K562 (cell line): Measurements from ENCODE around the gene USP38. TPM values are rescaled to one million over a fixed set of nuclear protein-coding genes. Genes with fewer than 3 reads are reported as not detected.
A peak's percentile ranks its signal among the peaks of the same experiment; 100 is the strongest.
"Not testable (repeated sequence)": the region's sequence is repeated elsewhere in the genome, so short reads cannot be mapped to it uniquely, and the experiment has no call there.

Experiments used
- ATAC-seq: fragments of 200-7000 bp; cut with Tn5 transposase; 3 replicates; pipeline ENCODE4 v1.9.1; 2020; ENCODE audit warnings: moderate library complexity
- BruUV-seq: library from RNA; stranded (reverse); fragments of 400-500 nt; replicated peaks from 2 replicates; lab custom pipeline; 2021; lab: Mats Ljungman, UMichigan
- CTCF ChIA-PET: fragments of 300-600 bp; formaldehyde crosslinking; extraction: SDS; loops from one replicate; lab custom pipeline; 2021; ENCODE audit warnings: low intra/inter-chr PET ratio; lab: Yijun Ruan, JAX
- POLR2A ChIA-PET: fragments of 300-600, 350-650 bp; sonication (Branson Sonifier 250); formaldehyde crosslinking; extraction: SDS; loops from one replicate; lab custom pipeline; 2021; ENCODE audit warnings: antibody characterized with exemption, inconsistent platforms; lab: Yijun Ruan, JAX
- DNase-seq, 4 experiments: peaks; one replicate each; pipeline versions ENCODE4 v3.0.0 to v3.0.0-alpha.2; 2011 to 2018; ENCODE audit warnings: low spot score in 3 of 4, mixed read lengths in 3 of 4; ENCODE audit errors: extremely low read depth in 1 of 4
- FAIRE-seq: peaks from 2 replicates; lab custom pipeline; 2011; peaks lifted over from hg19 to GRCh38; lab: Jason Lieb, UNC
- H2AFZ ChIP-seq: 2 replicates; pipeline ENCODE4 v1.6.0; 2011; ENCODE audit warnings: low read depth, low read length, control low read depth, inconsistent platforms
- H3K27ac ChIP-seq: fragments of 200-600 bp; 3 replicates; pipeline ENCODE4 v1.8.0; 2011; ENCODE audit warnings: low read depth, mild to moderate bottlenecking, control low read depth, inconsistent platforms, low read length, moderate library complexity, mixed read lengths; ENCODE audit errors: extremely low read depth
- H3K27me3 ChIP-seq, 2 experiments: fragments of 300-600 bp in 1 of 2; 2 replicates in 1 of 2; 3 replicates in 1 of 2; pipeline versions ENCODE4 v1.6.0 to v1.8.0; 2011; ENCODE audit warnings: inconsistent platforms in 2 of 2, low read length in 2 of 2, mild to moderate bottlenecking in 1 of 2, mixed read lengths in 1 of 2, moderate library complexity in 1 of 2; ENCODE audit not compliant: control insufficient read depth in 2 of 2, insufficient read depth in 2 of 2
- H3K36me3 ChIP-seq: fragments of 300-600 bp; 3 replicates; pipeline ENCODE4 v1.8.0; 2011; ENCODE audit warnings: mild to moderate bottlenecking, low read length, inconsistent platforms; ENCODE audit not compliant: control insufficient read depth, insufficient read depth
- H3K4me1 ChIP-seq, 2 experiments: fragments of 200-600 bp in 1 of 2; replicated peaks in 1 of 2; 2 replicates in 1 of 2; 3 replicates in 1 of 2; pipeline versions ENCODE4 v1.5.1 to v1.8.0; 2011; ENCODE audit warnings: inconsistent platforms in 2 of 2, low read length in 2 of 2, mild to moderate bottlenecking in 1 of 2, mixed read lengths in 1 of 2, moderate library complexity in 1 of 2; ENCODE audit not compliant: control insufficient read depth in 2 of 2, insufficient read depth in 2 of 2
- H3K4me2 ChIP-seq: 2 replicates; pipeline ENCODE4 v1.6.1; 2011; ENCODE audit warnings: low read length, control low read depth, inconsistent platforms, mixed read lengths; ENCODE audit not compliant: insufficient read depth
- H3K4me3 ChIP-seq: fragments of 200-600 bp; sonication (generic), shearing (Covaris generic); 2 replicates; pipeline ENCODE4 v1.5.1; 2016; ENCODE audit warnings: control low read depth, inconsistent platforms
- H3K79me2 ChIP-seq: fragments of 200-600 bp; 3 replicates; pipeline ENCODE4 v1.8.0; 2011; ENCODE audit warnings: low read length, inconsistent platforms; ENCODE audit not compliant: control insufficient read depth, insufficient read depth
- H3K9ac ChIP-seq, 2 experiments: 2 replicates each; pipeline versions ENCODE4 v1.6.0 to v1.6.1; 2011; ENCODE audit warnings: low read depth in 2 of 2, low read length in 2 of 2, control low read depth in 1 of 2, inconsistent platforms in 1 of 2, mild to moderate bottlenecking in 1 of 2, mixed read lengths in 1 of 2; ENCODE audit not compliant: insufficient read depth in 1 of 2
- H3K9me1 ChIP-seq: one replicate; pipeline ENCODE4 v1.6.0; 2011; ENCODE audit warnings: inconsistent platforms, mild to moderate bottlenecking, low read length, moderate library complexity; ENCODE audit not compliant: control insufficient read depth, insufficient read depth
- H3K9me3 ChIP-seq: replicated peaks from 2 replicates; pipeline ENCODE4 v1.5.1; 2011; ENCODE audit warnings: low read depth, low read length, inconsistent platforms; ENCODE audit not compliant: control insufficient read depth, insufficient read depth
- H4K20me1 ChIP-seq: replicated peaks from 2 replicates; pipeline ENCODE4 v1.6.1; 2011; ENCODE audit warnings: low read length, inconsistent platforms, mixed read lengths; ENCODE audit not compliant: control insufficient read depth, insufficient read depth
- CBX3 ChIP-seq, 2 experiments: IDR thresholded peaks; 1 replicate in 1 of 2; 2 replicates in 1 of 2; pipeline ENCODE4 v1.6.1; 2012; ENCODE audit warnings: inconsistent platforms in 2 of 2, low read length in 2 of 2, borderline replicate concordance in 1 of 2, control low read depth in 1 of 2
- CBX5 ChIP-seq: IDR thresholded peaks from 2 replicates; pipeline ENCODE4 v1.6.1; 2014; ENCODE audit warnings: low read depth, borderline replicate concordance
- CCAR2 ChIP-seq: fragments of 200-400 bp; formaldehyde crosslinking; IDR thresholded peaks from 2 replicates; pipeline ENCODE4 v1.6.1; 2017; ENCODE audit warnings: mild to moderate bottlenecking, low read depth, low read length
- MAFK ChIP-seq: IDR thresholded peaks from 2 replicates; pipeline ENCODE4 v1.6.1; 2011; ENCODE audit warnings: low read length, improper control_type of control experiment
- TRIM28 ChIP-seq: fragments of 450-650 bp; IDR thresholded peaks from 2 replicates; pipeline ENCODE4 v1.6.1; 2017
- ZFP36 ChIP-seq: fragments of 150-350 bp; IDR thresholded peaks from 2 replicates; pipeline ENCODE4 v1.6.1; 2018; ENCODE audit warnings: low read length, low read depth; ENCODE audit not compliant: partially characterized antibody
- ZNF280A ChIP-seq: fragments of 450-650 bp; IDR thresholded peaks from 2 replicates; pipeline ENCODE4 v1.6.1; 2018; ENCODE audit warnings: mild to moderate bottlenecking, low read depth; ENCODE audit not compliant: partially characterized antibody
- WGBS: fragments of 100-300 bp; shearing (Covaris generic); methylation state at CpG from one replicate; pipeline ENCODE4 v1.1.6; 2016; ENCODE audit warnings: low coverage, mixed read lengths; ENCODE audit not compliant: insufficient coverage; ENCODE audit errors: missing lambda C conversion rate; 5-methylcytosine and 5-hydroxymethylcytosine counted together
- in situ Hi-C: fragments of 300-500 bp; cut with MboI; formaldehyde crosslinking; loops from 4 replicates; pipeline ENCODE4 v1.15.0; 2018; ENCODE audit warnings: inconsistent platforms, mixed read lengths
- intact Hi-C: fragments of 100-400 bp; cut with micrococcal nuclease; formaldehyde crosslinking; loops from 2 replicates; pipeline ENCODE4 v1.14.2; 2022
- polyA plus RNA-seq, 8 experiments: library from polyadenylated mRNA; depleted of rRNA in 4 of 8; stranded (reverse) in 5 of 8; unstranded in 3 of 8; fragments of >200 nt; fragmentation: Nextera tagmentation in 2 of 8; fragmentation: Illumina TruSeq in 1 of 8; extraction: Ambion mirVana in 2 of 8; extraction: Trizol in 1 of 8; gene quantifications; 2 replicates each; pipeline versions ENCODE4 v1.2.1 to v1.2.3, GENCODE V29; 2011 to 2014; ENCODE audit warnings: inconsistent platforms in 1 of 8, missing spikeins in 1 of 8
- total RNA-seq, 7 experiments: library from RNA; depleted of rRNA in 6 of 7; stranded (reverse); fragments of >200 nt in 6 of 7; fragmentation: Illumina TruSeq in 2 of 7; extraction: Trizol in 2 of 7; gene quantifications; 2 replicates each; pipeline versions ENCODE4 v1.2.1 to v1.2.3, GENCODE V29; 2011 to 2021; ENCODE audit warnings: low replicate concordance in 1 of 7

USP38 gene
- total and polyA plus RNA-seq, 9 of the 15 experiments (the other 6 are each of a cell fraction or from before 2014, with no cell fraction given): 4.2 to 20.6 (median 11.2) TPM

- 0 out of 2 replicates have a peak, but pooled peaks have one; percentile 53 for TF ChIP-seq MAFK
- no peak for TF ChIP-seq CCAR2
Observed at GRCh38 chr4:143262838-143263237, 78.1 kb downstream of the USP38 start (continued).

- H3K4me3 ChIP-seq, H3K4me1 ChIP-seq, H3K9me1 ChIP-seq, H3K79me2 ChIP-seq, FAIRE-seq, DNase-seq, H3K9me3 ChIP-seq, POLR2A ChIA-PET, BruUV-seq, in situ Hi-C loops, H3K36me3 ChIP-seq, CTCF ChIA-PET, H4K20me1 ChIP-seq, H3K9ac ChIP-seq, ATAC-seq, H2AFZ ChIP-seq, intact Hi-C loops, H3K27ac ChIP-seq, H3K4me2 ChIP-seq, H3K27me3 ChIP-seq: not testable (repeated sequence)
- TF ChIP-seq CBX5 (peak; percentile 71; the same call in 1 of the 2 replicates), CBX3 (IDR thresholded peaks at IDR 0.05; ENCODE audit: borderline replicate concordance in 1 of 2, low read length in 2 of 2) (peak in 1 of 2 experiments; percentile 43; a peak in 1 of 3 replicates), ZFP36 (peak; percentile 26), TRIM28 (0 out of 2 replicates have a peak, but pooled peaks have one; percentile 60), ZNF280A (peak; percentile 59)
- 14% methylated on average over 2 of the region's 2 CpGs for WGBS
Observed at GRCh38 chr4:143267690-143268089, 83.0 kb downstream of the USP38 start.
